Sigmoid colon (tissue), 4 donors: ENCODE results near the gene KRT38.

Source experiments
- CTCF ChIP-seq, 4 experiments: fragments of 450-650 bp in 3 of 4; fragments of 200-600 bp in 1 of 4; IDR thresholded peaks; one replicate each; pipeline ENCODE4 v1.5.1; 2016 to 2019; ENCODE audit warnings: antibody characterized with exemption in 4 of 4, mild to moderate bottlenecking in 3 of 4, moderate library complexity in 2 of 4
- EP300 ChIP-seq, 4 donors: sonication (generic); formaldehyde crosslinking; IDR thresholded peaks; one replicate each; pipeline ENCODE4 v1.6.1; 2017; ENCODE audit warnings: antibody characterized with exemption in 4 of 4
- POLR2A ChIP-seq, 2 donors: fragments of 450-650 bp; IDR thresholded peaks; one replicate each; pipeline ENCODE4 v1.6.1; 2016; ENCODE audit warnings: antibody characterized with exemption in 2 of 2, mild to moderate bottlenecking in 2 of 2, moderate library complexity in 2 of 2
- POLR2AphosphoS5 ChIP-seq, 4 donors: sonication (generic); formaldehyde crosslinking; IDR thresholded peaks; one replicate each; pipeline ENCODE4 v1.6.1; 2017; ENCODE audit warnings: antibody characterized with exemption in 4 of 4

- TF ChIP-seq POLR2AphosphoS5 (IDR thresholded peaks at IDR 0.05) (no peak), CTCF (IDR thresholded peaks at IDR 0.05) (no peak), POLR2A (IDR thresholded peaks at IDR 0.05) (no peak), EP300 (IDR thresholded peaks at IDR 0.05) (no peak)
Observed at GRCh38 chr17:41446806-41447205, 6.0 kb upstream of the KRT38 start.
